GM12878 (cell line): ENCODE measurements around the gene LGALS9B.
"Not testable (repeated sequence)": the region's sequence is repeated elsewhere in the genome, so short reads cannot be mapped to it uniquely, and the experiment has no call there.

Source experiments
- CTCF ChIP-seq, 3 experiments: IDR thresholded peaks in 2 of 3; conservative IDR thresholded peaks in 1 of 3; 2 replicates each; pipeline ENCODE4 v1.5.1; 2011; ENCODE audit warnings: low read depth in 3 of 3, low read length in 3 of 3, mild to moderate bottlenecking in 3 of 3, control low read depth in 2 of 3, moderate library complexity in 2 of 3, inconsistent platforms in 1 of 3, mixed read lengths in 1 of 3; ENCODE audit not compliant: control insufficient read depth in 2 of 3, insufficient read depth in 1 of 3; ENCODE audit errors: extremely low read depth in 1 of 3
- RAD21 ChIP-seq: IDR thresholded peaks from 2 replicates; pipeline ENCODE4 v1.6.1; 2011; ENCODE audit warnings: mild to moderate bottlenecking, low read depth, low read length, moderate library complexity; ENCODE audit not compliant: insufficient read depth
- USF2 ChIP-seq: IDR thresholded peaks from 2 replicates; pipeline ENCODE4 v1.6.1; 2011; ENCODE audit warnings: low read depth, low read length, improper control_type of control experiment, borderline replicate concordance
- TF ChIP-seq, protein P1 (sequence below): IDR thresholded peaks from 2 replicates; pipeline ENCODE4 v1.6.1; 2012; ENCODE audit warnings: low read depth, low read length, improper control_type of control experiment

- not testable (repeated sequence) for TF ChIP-seq RAD21; CTCF (IDR thresholded peaks at IDR 0.05 in 2 of 3, conservative IDR thresholded peaks at IDR 0.05 in 1 of 3; ENCODE audit: control insufficient read depth in 2 of 3, extremely low read depth in 1 of 3, insufficient read depth in 1 of 3, low read depth in 3 of 3, low read length in 3 of 3); USF2
- TF ChIP-seq, protein P1, sequence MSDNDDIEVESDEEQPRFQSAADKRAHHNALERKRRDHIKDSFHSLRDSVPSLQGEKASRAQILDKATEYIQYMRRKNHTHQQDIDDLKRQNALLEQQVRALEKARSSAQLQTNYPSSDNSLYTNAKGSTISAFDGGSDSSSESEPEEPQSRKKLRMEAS: not testable (repeated sequence)
Measured at GRCh38 chr17:20477398-20478071, 10.2 kb upstream of the LGALS9B start.
